ENCODE measurements around the gene GPC5. TPM values are rescaled to one million over a fixed set of nuclear protein-coding genes. Genes with fewer than 3 reads are reported as not detected.

The GPC5 gene
- total and polyA plus RNA-seq, 9 of the 15 experiments (the other 6 are each of a cell fraction or from before 2014, with no cell fraction given) = 0.18 to 0.27 TPM; not detected in 7

GRCh38 chr13:92886535-92887077 lies 1488.2 kb downstream of the GPC5 start (continued):
- TF ChIP-seq REST (IDR thresholded peaks at IDR 0.05; ENCODE audit: borderline replicate concordance) (no peak), REST (CRISPR knock-in tag; IDR thresholded peaks at IDR 0.05; ENCODE audit: low read depth) (no peak)

GRCh38 chr13:92894447-92894846 lies 1496.0 kb downstream of the GPC5 start:
- ChIA-PET POLR2A (no interaction called here), CTCF (ENCODE audit: low intra/inter-chr PET ratio) (no interaction called here)
- Histone ChIP-seq H3K79me2 (ENCODE audit: control insufficient read depth, insufficient read depth, low read length) (no peaks in the 10 kb centered on the region), H3K27ac (ENCODE audit: extremely low read depth, low read depth, low read length) (no peak overlapping the region), H2AFZ (ENCODE audit: low read depth, low read length) (no peak overlapping the region), H4K20me1 (replicated peaks; ENCODE audit: control insufficient read depth, insufficient read depth, low read length) (no peaks in the 10 kb centered on the region), H3K27me3 (ENCODE audit: control insufficient read depth in 2 of 2, insufficient read depth in 2 of 2, low read length in 2 of 2) (no peaks in the 10 kb centered on the region), H3K36me3 (ENCODE audit: control insufficient read depth, insufficient read depth, low read length) (no peaks in the 10 kb centered on the region), H3K9ac (ENCODE audit: insufficient read depth in 1 of 2, low read depth in 2 of 2, low read length in 2 of 2) (no peak overlapping the region), H3K9me3 (replicated peaks; ENCODE audit: control insufficient read depth, insufficient read depth, low read depth, low read length) (no peaks in the 10 kb centered on the region), H3K4me1 (replicated peaks in 1 of 2; ENCODE audit: control insufficient read depth in 2 of 2, insufficient read depth in 2 of 2, low read length in 2 of 2) (no peaks in the 10 kb centered on the region), H3K4me2 (ENCODE audit: insufficient read depth, low read length) (no peak overlapping the region), H3K4me3 (no peak overlapping the region), H3K9me1 (ENCODE audit: control insufficient read depth, insufficient read depth, low read length) (no peaks in the 10 kb centered on the region)
- no peak for DNase-seq (ENCODE audit: extremely low read depth in 1 of 4, low spot score in 3 of 4)
- ATAC-seq = no peak
- in situ Hi-C loops (cut with MboI) = no loop called here
- no peak for FAIRE-seq
- WGBS (ENCODE audit: insufficient coverage, low coverage, missing lambda C conversion rate) = 0% methylated on average over 3 of the region's 3 CpGs
- no TSS peak for BruUV-seq (replicated peaks)
- intact Hi-C loops (cut with micrococcal nuclease) = no loop called here
- no peak for TF ChIP-seq MEIS2 (IDR thresholded peaks at IDR 0.05; ENCODE audit: partially characterized antibody)
- TF ChIP-seq ZNF12 (CRISPR knock-in tag; IDR thresholded peaks at IDR 0.05) = no peak
- TF ChIP-seq MAX (CRISPR knock-in tag; IDR thresholded peaks at IDR 0.05) = no peak
- no peak for TF ChIP-seq E2F6 (IDR thresholded peaks at IDR 0.05; ENCODE audit: borderline replicate concordance in 1 of 2, extremely low read depth in 1 of 2, insufficient read depth in 1 of 2, insufficient read length in 1 of 2, low read depth in 1 of 2, low read length in 1 of 2, poor library complexity in 1 of 2, severe bottlenecking in 1 of 2)
- no peak for TF ChIP-seq BHLHE40 (IDR thresholded peaks at IDR 0.05; ENCODE audit: low read length)
- TF ChIP-seq NCOA4 (IDR thresholded peaks at IDR 0.05; ENCODE audit: partially characterized antibody) = no peak
- no peak for TF ChIP-seq ZFX (CRISPR knock-in tag; IDR thresholded peaks at IDR 0.05)
